SW480 (cell line): ENCODE results near the gene DNAH3.
"Not testable (repeated sequence)": the region's sequence is repeated elsewhere in the genome, so short reads cannot be mapped to it uniquely, and the experiment has no call there.

Source experiments
- DNase-seq: peaks from one replicate; pipeline ENCODE4 v3.0.0-alpha.2; 2016; ENCODE audit warnings: low spot score

The DNAH3 gene, protein sequence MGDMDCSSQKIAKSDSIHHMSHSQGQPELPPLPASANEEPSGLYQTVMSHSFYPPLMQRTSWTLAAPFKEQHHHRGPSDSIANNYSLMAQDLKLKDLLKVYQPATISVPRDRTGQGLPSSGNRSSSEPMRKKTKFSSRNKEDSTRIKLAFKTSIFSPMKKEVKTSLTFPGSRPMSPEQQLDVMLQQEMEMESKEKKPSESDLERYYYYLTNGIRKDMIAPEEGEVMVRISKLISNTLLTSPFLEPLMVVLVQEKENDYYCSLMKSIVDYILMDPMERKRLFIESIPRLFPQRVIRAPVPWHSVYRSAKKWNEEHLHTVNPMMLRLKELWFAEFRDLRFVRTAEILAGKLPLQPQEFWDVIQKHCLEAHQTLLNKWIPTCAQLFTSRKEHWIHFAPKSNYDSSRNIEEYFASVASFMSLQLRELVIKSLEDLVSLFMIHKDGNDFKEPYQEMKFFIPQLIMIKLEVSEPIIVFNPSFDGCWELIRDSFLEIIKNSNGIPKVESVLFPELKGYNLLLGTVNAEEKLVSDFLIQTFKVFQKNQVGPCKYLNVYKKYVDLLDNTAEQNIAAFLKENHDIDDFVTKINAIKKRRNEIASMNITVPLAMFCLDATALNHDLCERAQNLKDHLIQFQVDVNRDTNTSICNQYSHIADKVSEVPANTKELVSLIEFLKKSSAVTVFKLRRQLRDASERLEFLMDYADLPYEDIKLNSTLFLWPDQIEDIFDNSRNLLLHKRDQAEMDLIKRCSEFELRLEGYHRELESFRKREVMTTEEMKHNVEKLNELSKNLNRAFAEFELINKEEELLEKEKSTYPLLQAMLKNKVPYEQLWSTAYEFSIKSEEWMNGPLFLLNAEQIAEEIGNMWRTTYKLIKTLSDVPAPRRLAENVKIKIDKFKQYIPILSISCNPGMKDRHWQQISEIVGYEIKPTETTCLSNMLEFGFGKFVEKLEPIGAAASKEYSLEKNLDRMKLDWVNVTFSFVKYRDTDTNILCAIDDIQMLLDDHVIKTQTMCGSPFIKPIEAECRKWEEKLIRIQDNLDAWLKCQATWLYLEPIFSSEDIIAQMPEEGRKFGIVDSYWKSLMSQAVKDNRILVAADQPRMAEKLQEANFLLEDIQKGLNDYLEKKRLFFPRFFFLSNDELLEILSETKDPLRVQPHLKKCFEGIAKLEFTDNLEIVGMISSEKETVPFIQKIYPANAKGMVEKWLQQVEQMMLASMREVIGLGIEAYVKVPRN (N-terminal part only)

GRCh38 chr16:21150375-21151001 lies at the start of gene DNAH3:
Gene DNAH3 (minus strand): TSS chr16:21150846. CDS start chr16:21150319, 527 bp downstream.
- no peak for DNase-seq

DNA sequence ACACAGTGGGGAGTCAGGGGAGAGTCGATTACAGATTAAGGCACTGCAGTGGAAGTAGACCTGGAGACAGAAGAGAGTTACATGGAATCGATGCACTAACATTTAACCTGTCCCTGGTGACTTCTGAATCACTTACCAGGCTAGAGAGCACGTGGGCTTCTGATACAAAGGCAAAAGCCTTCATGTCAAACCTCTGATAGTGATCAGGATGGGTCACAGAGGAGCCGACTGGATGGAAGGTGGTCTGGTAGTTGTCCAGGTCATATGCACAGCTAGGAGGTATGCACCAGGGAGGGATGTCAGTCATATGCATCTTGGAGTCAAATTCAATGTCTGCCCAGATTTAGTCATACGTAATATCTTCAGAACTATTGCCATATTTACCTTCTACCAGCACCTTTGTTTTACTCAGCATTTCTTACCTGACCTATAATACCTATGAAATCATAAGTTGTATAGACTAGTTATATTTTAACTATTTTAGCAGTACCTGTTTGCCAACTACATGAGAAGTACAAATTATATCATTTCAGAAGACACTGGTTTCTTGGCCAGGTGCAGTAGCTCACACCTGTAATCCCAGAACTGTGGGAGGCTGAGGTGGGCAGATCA lies 49.1 kb upstream of the DNAH3 start:
- DNase-seq: no peak

DNA sequence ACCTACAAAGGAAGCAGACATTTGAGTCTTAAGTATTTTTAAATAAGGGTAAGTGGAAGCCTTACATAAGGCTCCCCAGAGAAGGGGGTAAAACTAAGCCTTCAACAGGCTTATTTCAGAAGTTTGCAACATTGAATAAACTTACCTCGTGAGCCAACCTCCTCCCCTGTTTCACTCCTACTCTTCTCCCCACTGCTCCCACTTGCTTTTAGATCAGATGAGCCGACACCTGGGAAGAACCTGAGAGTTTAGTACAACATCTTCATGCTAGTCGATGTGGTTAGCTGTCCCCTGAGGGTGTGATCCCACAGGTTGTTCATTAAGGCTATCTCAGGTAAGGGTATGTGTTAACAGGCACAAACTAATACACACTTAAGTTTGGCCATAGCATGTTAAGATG lies 47.0 kb upstream of the DNAH3 start:
- DNase-seq: no peak

GRCh38 chr16:21197112-21197511 lies 46.5 kb upstream of the DNAH3 start:
- DNase-seq: no peak

DNA sequence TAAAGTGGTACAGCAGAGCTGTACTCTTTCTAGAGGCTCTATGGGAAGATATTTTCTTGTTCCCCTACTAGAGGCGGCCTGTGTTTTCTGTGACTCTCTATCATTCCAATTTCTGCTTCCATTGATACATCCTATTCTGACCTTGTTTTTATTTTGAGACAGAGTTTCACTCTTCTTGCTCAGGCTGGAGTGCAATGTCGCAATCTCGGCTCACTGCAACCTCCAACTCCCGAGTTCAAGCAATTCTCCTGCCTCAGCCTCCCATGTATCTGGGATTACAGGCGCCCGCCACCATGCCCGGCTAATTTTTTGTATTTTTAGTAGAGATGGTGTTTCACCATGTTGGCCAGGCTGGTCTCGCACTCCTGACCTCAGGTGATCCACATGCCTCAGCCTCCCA lies 44.7 kb upstream of the DNAH3 start:
- DNase-seq: not testable (repeated sequence)

GRCh38 chr16:21194771-21195301 lies 44.2 kb upstream of the DNAH3 start:
- DNase-seq: no peak

DNA sequence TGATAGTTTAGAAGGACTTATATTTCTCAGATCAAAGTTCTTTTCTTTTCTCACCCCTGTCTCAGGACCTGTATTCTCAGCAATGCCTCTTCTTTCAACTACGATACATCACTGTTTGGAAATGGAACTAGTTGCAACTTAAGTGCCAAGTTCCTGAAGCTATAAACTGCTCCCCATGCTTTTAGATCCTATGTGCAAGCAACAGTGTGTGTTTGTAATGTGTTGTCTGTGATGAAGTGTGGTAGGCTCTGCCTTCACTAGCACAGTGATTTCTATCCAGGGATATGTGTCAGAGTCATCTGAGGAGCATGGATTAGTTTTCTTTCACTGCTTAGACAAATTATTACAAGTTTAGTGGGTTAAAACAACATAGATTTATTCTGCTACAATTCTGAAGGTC lies 42.3 kb upstream of the DNAH3 start:
- DNase-seq: no peak

GRCh38 chr16:21190599-21190998 lies 40.0 kb upstream of the DNAH3 start:
- DNase-seq: no peak

DNA sequence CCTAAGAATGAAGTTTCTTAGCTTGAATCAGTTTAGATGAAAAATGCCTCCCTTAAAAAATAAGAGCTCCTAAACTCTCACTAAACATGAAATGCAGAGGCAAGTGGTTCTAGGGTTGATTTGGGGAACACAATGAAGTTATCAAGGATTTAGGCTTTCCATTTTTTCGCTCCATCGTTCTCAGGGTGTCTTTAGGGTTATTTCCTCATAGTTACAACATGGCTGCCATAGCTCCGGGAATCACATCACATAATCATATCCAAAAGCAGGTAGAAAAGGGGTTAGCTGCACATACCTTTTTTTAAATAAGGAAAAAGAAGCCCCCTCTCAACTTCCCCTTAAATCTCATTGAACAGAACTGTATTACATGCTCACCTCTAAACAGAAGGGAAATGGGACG lies 39.4 kb upstream of the DNAH3 start:
- no peak for DNase-seq

- no peak for DNase-seq
These were observed 38.7 kb upstream of the DNAH3 start for GRCh38 chr16:21189311-21189710.

- no peak for DNase-seq
These were observed 35.7 kb upstream of the DNAH3 start for GRCh38 chr16:21186326-21186691.

GRCh38 chr16:21185659-21186325 lies 35.1 kb upstream of the DNAH3 start:
- no peak for DNase-seq

GRCh38 chr16:21184834-21185233 lies 34.2 kb upstream of the DNAH3 start:
- DNase-seq: no peak

DNA sequence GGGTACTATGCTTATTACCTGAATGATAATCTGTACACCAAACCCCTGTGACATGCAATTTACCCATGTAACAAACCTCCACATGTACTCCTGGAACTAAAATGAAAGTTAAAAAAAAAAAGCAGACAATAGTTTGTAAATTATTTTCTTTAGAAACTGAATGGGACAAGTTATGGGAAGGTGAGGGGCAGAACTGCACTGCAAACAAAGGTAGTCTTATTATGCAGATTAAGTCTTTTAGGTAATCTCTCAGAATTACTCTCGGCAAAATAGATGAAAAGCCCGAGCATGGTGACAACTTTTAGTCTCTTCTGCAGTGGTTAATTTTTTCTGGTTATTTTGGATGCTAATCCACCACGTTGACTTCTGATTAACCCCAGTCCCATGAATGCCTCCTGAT lies 33.3 kb upstream of the DNAH3 start:
- DNase-seq: no peak

DNA sequence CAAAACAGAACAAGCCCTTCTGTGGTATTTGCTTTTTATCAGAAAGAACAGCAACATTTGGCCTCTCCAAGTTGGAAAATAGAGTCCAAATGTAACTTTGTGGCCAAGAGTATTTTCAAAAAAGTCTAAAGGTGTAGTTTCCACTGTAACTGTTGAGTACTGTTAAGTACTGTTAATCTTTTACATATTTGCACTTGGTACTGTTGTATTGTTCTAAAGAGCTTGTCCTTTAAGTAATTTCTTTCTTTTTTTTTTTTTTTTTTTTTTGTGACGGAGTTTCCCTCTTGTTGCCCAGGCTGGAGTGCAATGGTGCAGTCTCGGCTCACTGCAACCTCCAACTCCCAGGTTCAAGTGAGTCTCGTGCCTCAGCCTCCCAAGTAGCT lies 29.3 kb upstream of the DNAH3 start:
- no peak for DNase-seq

DNA sequence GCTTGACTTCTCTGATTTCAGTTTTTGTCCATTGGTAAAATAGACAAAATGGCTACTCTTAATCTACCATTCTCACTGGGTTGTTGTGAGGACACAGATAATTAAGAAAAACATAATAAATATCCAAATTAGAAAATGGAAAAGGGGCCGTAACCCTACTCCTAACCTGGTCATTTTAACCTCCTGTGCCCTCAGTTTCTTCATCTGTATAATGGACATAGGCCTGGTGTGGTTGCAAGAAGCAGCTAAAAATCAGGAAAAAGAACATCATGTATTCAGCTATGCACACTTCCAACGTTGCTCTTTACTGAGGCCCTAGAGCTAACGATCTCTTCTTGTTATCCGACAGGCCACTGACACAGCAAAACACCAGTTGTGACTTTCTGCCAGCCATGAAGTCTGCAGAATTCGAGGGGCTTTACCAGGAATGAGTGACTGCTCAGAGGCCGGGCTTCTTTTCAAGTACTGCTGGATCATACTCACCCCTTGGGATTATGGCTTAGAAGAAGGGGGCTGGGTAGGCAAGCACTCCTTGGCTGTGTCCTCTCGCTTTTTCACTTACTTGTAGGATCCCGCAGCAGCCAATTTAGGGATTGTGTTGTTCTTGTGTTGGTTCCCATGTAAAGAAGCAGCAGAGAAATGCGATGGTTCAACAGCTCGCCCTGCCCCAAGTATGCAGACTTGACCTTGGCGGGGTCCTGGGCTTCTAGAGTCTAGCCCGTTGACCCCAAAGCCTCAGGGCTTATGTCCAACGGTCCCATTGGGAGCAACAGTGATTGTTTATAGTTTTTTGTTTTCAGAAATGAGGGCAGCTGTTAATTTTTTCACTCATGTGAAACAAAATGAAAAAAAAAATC lies 28.7 kb upstream of the DNAH3 start:
- DNase-seq: no peak

DNA sequence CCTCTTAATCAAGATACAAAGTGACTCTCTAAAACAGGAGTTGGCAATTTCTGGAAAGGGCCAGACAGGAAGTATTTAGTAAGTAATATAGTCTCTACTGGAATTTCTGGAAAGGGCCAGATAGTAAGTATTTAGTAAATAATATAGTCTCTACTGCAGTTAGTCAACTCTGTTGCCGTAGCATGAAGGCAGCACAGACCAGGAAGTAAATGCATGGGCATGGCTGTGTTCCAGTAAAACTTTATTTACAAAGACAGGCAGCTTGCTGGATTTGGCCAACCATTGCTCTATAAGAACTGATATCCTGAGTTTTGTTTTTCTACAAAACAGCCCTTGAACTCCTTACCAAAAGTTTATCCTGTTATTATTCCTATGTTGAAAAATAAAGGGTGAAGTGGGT lies 24.8 kb upstream of the DNAH3 start:
- DNase-seq: no peak

GRCh38 chr16:21172650-21173049 lies 22.0 kb upstream of the DNAH3 start:
- no peak for DNase-seq

GRCh38 chr16:21170116-21170515 lies 19.5 kb upstream of the DNAH3 start:
- not testable (repeated sequence) for DNase-seq
